HL-60 (cell line): ENCODE data around the gene PRDM16.

Source experiments
- CTCF ChIP-seq: IDR thresholded peaks from one replicate; pipeline ENCODE4 v1.5.1; 2011; ENCODE audit warnings: low read length, control low read depth, inconsistent platforms; ENCODE audit not compliant: insufficient read depth
- POLR2AphosphoS5 ChIP-seq: IDR thresholded peaks from 2 replicates; pipeline ENCODE4 v1.6.1; 2012; ENCODE audit warnings: low read depth

- no peak for TF ChIP-seq POLR2AphosphoS5
- TF ChIP-seq CTCF, result no peak
Measured at GRCh38 chr1:3091334-3091733, 22.3 kb downstream of the PRDM16 start.
